ENCODE measurements around the gene ST6GALNAC3. TPM values are rescaled to one million over a fixed set of nuclear protein-coding genes. Genes with fewer than 3 reads are reported as not detected.

The ST6GALNAC3 gene
- total RNA-seq, 2 donors from 2014 or later, result 2.5 to 5.7 TPM

GRCh38 chr1:76158126-76158525 lies 83.6 kb downstream of the ST6GALNAC3 start:
- DNase-seq, result no peak
- H3K4me1 ChIP-seq, result no peaks in the 10 kb centered on the region
- H3K4me3 ChIP-seq, result no peak overlapping the region
- no peaks in the 10 kb centered on the region for H3K36me3 ChIP-seq
- H3K27ac ChIP-seq, result no peak overlapping the region
- TF ChIP-seq, protein P1, sequence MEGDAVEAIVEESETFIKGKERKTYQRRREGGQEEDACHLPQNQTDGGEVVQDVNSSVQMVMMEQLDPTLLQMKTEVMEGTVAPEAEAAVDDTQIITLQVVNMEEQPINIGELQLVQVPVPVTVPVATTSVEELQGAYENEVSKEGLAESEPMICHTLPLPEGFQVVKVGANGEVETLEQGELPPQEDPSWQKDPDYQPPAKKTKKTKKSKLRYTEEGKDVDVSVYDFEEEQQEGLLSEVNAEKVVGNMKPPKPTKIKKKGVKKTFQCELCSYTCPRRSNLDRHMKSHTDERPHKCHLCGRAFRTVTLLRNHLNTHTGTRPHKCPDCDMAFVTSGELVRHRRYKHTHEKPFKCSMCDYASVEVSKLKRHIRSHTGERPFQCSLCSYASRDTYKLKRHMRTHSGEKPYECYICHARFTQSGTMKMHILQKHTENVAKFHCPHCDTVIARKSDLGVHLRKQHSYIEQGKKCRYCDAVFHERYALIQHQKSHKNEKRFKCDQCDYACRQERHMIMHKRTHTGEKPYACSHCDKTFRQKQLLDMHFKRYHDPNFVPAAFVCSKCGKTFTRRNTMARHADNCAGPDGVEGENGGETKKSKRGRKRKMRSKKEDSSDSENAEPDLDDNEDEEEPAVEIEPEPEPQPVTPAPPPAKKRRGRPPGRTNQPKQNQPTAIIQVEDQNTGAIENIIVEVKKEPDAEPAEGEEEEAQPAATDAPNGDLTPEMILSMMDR (IDR thresholded peaks at IDR 0.05), result no peak
- intact Hi-C loops (cut with DNase I), result loop anchor here (5.0 to 10.0 kb wide), 2 partner anchors 177 to 969 kb away; no protein-coding TSS in a partner anchor
- H3K27me3 ChIP-seq, result no peaks in the 10 kb centered on the region
- no peaks in the 10 kb centered on the region for H3K9me3 ChIP-seq
- H3K9ac ChIP-seq (ENCODE audit: low read depth in 2 of 2, low read length in 2 of 2), result no peak overlapping the region

DNA sequence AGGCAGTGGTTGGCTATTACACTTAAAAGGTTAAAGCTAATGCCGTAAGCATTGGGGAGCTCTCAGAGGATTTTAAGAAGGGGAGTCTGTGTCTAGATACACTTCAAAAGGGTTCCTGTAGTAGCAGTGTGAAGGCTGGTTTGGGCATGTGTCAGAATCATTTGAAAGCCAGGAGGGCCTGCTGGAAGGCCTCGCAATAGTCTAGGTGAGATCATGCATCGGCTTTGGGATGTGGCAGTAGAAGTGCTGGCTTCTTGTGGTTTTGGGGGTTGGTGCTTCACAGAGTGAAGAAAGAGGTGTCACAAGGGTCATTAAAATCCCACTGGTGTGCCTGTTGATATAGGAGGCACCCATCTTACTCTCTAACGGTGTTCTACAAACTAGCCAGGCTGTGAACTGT lies 85.7 kb downstream of the ST6GALNAC3 start:
- no peak overlapping the region for H3K9ac ChIP-seq (ENCODE audit: low read depth in 2 of 2, low read length in 2 of 2)
- no peaks in the 10 kb centered on the region for H3K27me3 ChIP-seq
- no peak for DNase-seq
- no peaks in the 10 kb centered on the region for H3K4me1 ChIP-seq
- H3K4me3 ChIP-seq, result no peak overlapping the region
- TF ChIP-seq, protein P1 (IDR thresholded peaks at IDR 0.05), result no peak
- no peaks in the 10 kb centered on the region for H3K36me3 ChIP-seq
- H3K27ac ChIP-seq, result no peak overlapping the region
- no peaks in the 10 kb centered on the region for H3K9me3 ChIP-seq
- intact Hi-C loops (cut with DNase I), result no loop called here

DNA sequence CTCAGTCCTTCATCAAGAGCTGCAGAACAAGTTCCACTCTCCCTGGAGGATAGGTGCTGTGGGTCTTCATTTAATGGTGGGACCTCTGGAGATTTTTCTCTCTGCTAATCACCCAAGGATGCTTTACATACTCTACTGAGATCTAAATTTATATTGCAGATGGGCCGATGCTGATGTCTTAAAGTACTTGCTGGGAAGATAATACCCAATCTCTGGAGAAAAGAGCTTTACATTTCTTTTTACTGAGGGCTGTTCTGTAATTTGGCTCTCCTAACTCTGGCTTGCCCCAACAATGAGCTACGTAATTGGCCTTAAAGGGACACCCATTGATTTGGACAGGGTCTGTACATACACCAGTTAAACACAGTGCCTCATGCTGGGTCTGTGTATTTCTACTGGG lies 86.9 kb downstream of the ST6GALNAC3 start:
- no peak for DNase-seq
- no peak overlapping the region for H3K9ac ChIP-seq (ENCODE audit: low read depth in 2 of 2, low read length in 2 of 2)

GRCh38 chr1:76162254-76162653 lies 87.7 kb downstream of the ST6GALNAC3 start:
- H3K27ac ChIP-seq, result no peak overlapping the region
- no peaks in the 10 kb centered on the region for H3K36me3 ChIP-seq
- H3K4me1 ChIP-seq, result no peaks in the 10 kb centered on the region
- intact Hi-C loops (cut with DNase I), result no loop called here
- no peak for DNase-seq
- no peak overlapping the region for H3K9ac ChIP-seq (ENCODE audit: low read depth in 2 of 2, low read length in 2 of 2)
- H3K27me3 ChIP-seq, result no peaks in the 10 kb centered on the region
- TF ChIP-seq, protein P1 (IDR thresholded peaks at IDR 0.05), result no peak
- H3K4me3 ChIP-seq, result no peak overlapping the region
- no peaks in the 10 kb centered on the region for H3K9me3 ChIP-seq

More for the DNA sequence above, 86.9 kb downstream of the ST6GALNAC3 start:
- no peaks in the 10 kb centered on the region for H3K4me1 ChIP-seq
- no peaks in the 10 kb centered on the region for H3K9me3 ChIP-seq
- H3K27ac ChIP-seq, result no peak overlapping the region
- intact Hi-C loops (cut with DNase I), result no loop called here
- H3K36me3 ChIP-seq, result no peaks in the 10 kb centered on the region
- TF ChIP-seq, protein P1 (IDR thresholded peaks at IDR 0.05), result no peak
- no peak overlapping the region for H3K4me3 ChIP-seq
- H3K27me3 ChIP-seq, result no peaks in the 10 kb centered on the region

GRCh38 chr1:76164165-76164564 lies 89.6 kb downstream of the ST6GALNAC3 start:
- Histone ChIP-seq H3K27ac (no peak overlapping the region), H3K9ac (ENCODE audit: low read depth in 2 of 2, low read length in 2 of 2) (no peak overlapping the region), H3K4me3 (no peak overlapping the region), H3K9me3 (no peaks in the 10 kb centered on the region), H3K27me3 (no peaks in the 10 kb centered on the region), H3K4me1 (no peaks in the 10 kb centered on the region), H3K36me3 (no peaks in the 10 kb centered on the region)
- intact Hi-C loops (cut with DNase I), result no loop called here
- TF ChIP-seq, protein P1 (IDR thresholded peaks at IDR 0.05), result no peak
- no peak for DNase-seq

Measured in colonic mucosa (tissue), 4 donors.